B cell (primary cell): ENCODE data around the gene SPHK2. TPM values are rescaled to one million over a fixed set of nuclear protein-coding genes. Genes with fewer than 3 reads are reported as not detected.

Experiments used
- ATAC-seq: fragments of 200-7000 bp; cut with Tn5 transposase; one replicate; pipeline ENCODE4 v1.10.0; 2021; ENCODE audit warnings: low read depth, mild to moderate bottlenecking, moderate number of reproducible peaks, moderate library complexity
- CTCF ChIA-PET: fragments of 350-600 bp; sonication (Branson Sonifier 250); formaldehyde crosslinking; loops from one replicate; lab custom pipeline; 2021; ENCODE audit warnings: antibody characterized with exemption, inconsistent platforms; lab: Charles Lee
- POLR2A ChIA-PET: fragments of 350-600 bp; sonication (Branson Sonifier 250); formaldehyde crosslinking; loops from one replicate; lab custom pipeline; 2021; ENCODE audit warnings: antibody characterized with exemption; lab: Charles Lee
- DNase-seq: peaks from one replicate; pipeline ENCODE4 v3.0.0; 2013
- H2AFZ ChIP-seq: 2 replicates; pipeline ENCODE4 v1.6.1; 2012; ENCODE audit warnings: mild to moderate bottlenecking, low read depth, low read length; ENCODE audit not compliant: insufficient read depth, poor library complexity, severe bottlenecking
- H3K27ac ChIP-seq, 2 donors: 1 replicate in 1 of 2; 2 replicates in 1 of 2; pipeline ENCODE4 v1.5.1; 2012 to 2013; ENCODE audit warnings: low read length in 2 of 2, mild to moderate bottlenecking in 2 of 2, moderate library complexity in 1 of 2
- H3K27me3 ChIP-seq, 4 experiments: fragments of 200-600 bp in 1 of 4; sonication (generic) in 1 of 4; replicated peaks in 1 of 4; 1 replicate in 2 of 4; 2 replicates in 2 of 4; pipeline versions ENCODE4 v1.6.1 to v1.7.0; 2013 to 2016; ENCODE audit warnings: low read length in 3 of 4, mild to moderate bottlenecking in 2 of 4, mixed read lengths in 1 of 4, moderate library complexity in 1 of 4; ENCODE audit not compliant: insufficient read depth in 4 of 4, control insufficient read depth in 3 of 4; ENCODE audit errors: control extremely low read depth in 1 of 4
- H3K36me3 ChIP-seq, 2 experiments: replicated peaks in 1 of 2; 1 replicate in 1 of 2; 2 replicates in 1 of 2; pipeline versions ENCODE4 v1.6.1 to v1.7.1; 2013; ENCODE audit warnings: low read length in 1 of 2; ENCODE audit not compliant: insufficient read depth in 2 of 2, control insufficient read depth in 1 of 2; ENCODE audit errors: control extremely low read depth in 1 of 2, extremely low read depth in 1 of 2
- H3K4me1 ChIP-seq, 2 donors: fragments of 200-600 bp in 1 of 2; sonication (generic) in 1 of 2; 1 replicate in 1 of 2; 2 replicates in 1 of 2; pipeline versions ENCODE4 v1.5.1 to v1.6.1; 2013 to 2017; ENCODE audit warnings: low read length in 2 of 2; ENCODE audit not compliant: control insufficient read depth in 2 of 2, insufficient read depth in 2 of 2
- H3K4me2 ChIP-seq: replicated peaks from 2 replicates; pipeline ENCODE3; 2012; ENCODE audit warnings: mild to moderate bottlenecking, low read depth, low read length; ENCODE audit not compliant: poor library complexity, severe bottlenecking
- H3K4me3 ChIP-seq, 5 experiments: fragments of 200-600 bp in 1 of 5; sonication (generic) in 1 of 5; 1 replicate in 3 of 5; 2 replicates in 2 of 5; pipeline versions ENCODE4 v1.5.1 to v1.7.0; 2011 to 2016; ENCODE audit warnings: low read length in 4 of 5, mild to moderate bottlenecking in 4 of 5, low read depth in 2 of 5, control low read depth in 1 of 5, moderate library complexity in 1 of 5; ENCODE audit not compliant: insufficient read depth in 1 of 5; ENCODE audit errors: control extremely low read depth in 1 of 5, extremely low read depth in 1 of 5
- H3K79me2 ChIP-seq: fragments of 200-600 bp; sonication (generic); one replicate; pipeline ENCODE4 v1.6.0; 2016; ENCODE audit warnings: low read length; ENCODE audit not compliant: control insufficient read depth, insufficient read depth
- H3K9ac ChIP-seq: fragments of 200-600 bp; sonication (generic); 2 replicates; pipeline ENCODE4 v1.6.1; 2017; ENCODE audit warnings: mild to moderate bottlenecking, low read length, moderate library complexity
- H3K9me3 ChIP-seq, 3 donors: one replicate each; pipeline versions ENCODE4 v1.6.1 to v1.7.1; 2013; ENCODE audit warnings: low read length in 2 of 3; ENCODE audit not compliant: control insufficient read depth in 2 of 3, insufficient read depth in 1 of 3; ENCODE audit errors: control extremely low read depth in 1 of 3
- H4K20me1 ChIP-seq: 2 replicates; pipeline ENCODE4 v1.6.0; 2012; ENCODE audit warnings: mild to moderate bottlenecking, low read length; ENCODE audit not compliant: insufficient read depth, control insufficient read depth, poor library complexity, severe bottlenecking
- H3K27ac Mint-ChIP-seq: one replicate; pipeline ENCODE4 v1.8.0; 2021; ENCODE audit warnings: mixed read lengths
- H3K27me3 Mint-ChIP-seq: one replicate; pipeline ENCODE4 v1.8.0; 2021; ENCODE audit warnings: mixed read lengths
- H3K4me1 Mint-ChIP-seq: one replicate; pipeline ENCODE4 v1.8.0; 2021; ENCODE audit warnings: mixed read lengths
- H3K4me3 Mint-ChIP-seq: one replicate; pipeline ENCODE4 v1.8.0; 2021; ENCODE audit warnings: mixed read lengths
- H3K9me3 Mint-ChIP-seq: one replicate; pipeline ENCODE4 v1.8.0; 2022; ENCODE audit warnings: mixed read lengths; ENCODE audit not compliant: insufficient read depth
- EZH2 ChIP-seq: IDR thresholded peaks from 2 replicates; pipeline ENCODE4 v1.6.1; 2012; ENCODE audit warnings: borderline replicate concordance, low read depth, mild to moderate bottlenecking, moderate library complexity, low read length; ENCODE audit not compliant: insufficient read depth, poor library complexity, severe bottlenecking
- WGBS: methylation state at CpG from one replicate; pipeline ENCODE4 v1.1.5; 2013; ENCODE audit warnings: missing lambda C conversion rate; ENCODE audit not compliant: insufficient coverage; 5-methylcytosine and 5-hydroxymethylcytosine counted together
- intact Hi-C: fragments of 100-400 bp; cut with micrococcal nuclease; formaldehyde crosslinking; loops from one replicate; pipeline ENCODE4 v1.10.0; 2022
- polyA plus RNA-seq: library from polyadenylated mRNA; depleted of rRNA; stranded (reverse); fragments of >200 nt; gene quantifications from 2 replicates; pipeline ENCODE4 v1.2.3, GENCODE V29; 2012
- total RNA-seq, 2 donors: library from RNA; stranded (reverse); fragments of 120-200 nt in 1 of 2; gene quantifications; 1 replicate in 1 of 2; 2 replicates in 1 of 2; pipeline versions ENCODE4 v1.2.3 to v1.2.4, GENCODE V29; 2013 to 2022
- TF ChIP-seq, protein P1 (sequence below): fragments of 200-600 bp; IDR thresholded peaks from one replicate; pipeline ENCODE4 v1.8.0; 2022; ENCODE audit warnings: antibody characterized with exemption, mild to moderate bottlenecking

Gene SPHK2
- total and polyA plus RNA-seq, 2 donors (not counting 1 experiment from before 2014, with no cell fraction given) = 17.0 to 47.3 TPM

DNA sequence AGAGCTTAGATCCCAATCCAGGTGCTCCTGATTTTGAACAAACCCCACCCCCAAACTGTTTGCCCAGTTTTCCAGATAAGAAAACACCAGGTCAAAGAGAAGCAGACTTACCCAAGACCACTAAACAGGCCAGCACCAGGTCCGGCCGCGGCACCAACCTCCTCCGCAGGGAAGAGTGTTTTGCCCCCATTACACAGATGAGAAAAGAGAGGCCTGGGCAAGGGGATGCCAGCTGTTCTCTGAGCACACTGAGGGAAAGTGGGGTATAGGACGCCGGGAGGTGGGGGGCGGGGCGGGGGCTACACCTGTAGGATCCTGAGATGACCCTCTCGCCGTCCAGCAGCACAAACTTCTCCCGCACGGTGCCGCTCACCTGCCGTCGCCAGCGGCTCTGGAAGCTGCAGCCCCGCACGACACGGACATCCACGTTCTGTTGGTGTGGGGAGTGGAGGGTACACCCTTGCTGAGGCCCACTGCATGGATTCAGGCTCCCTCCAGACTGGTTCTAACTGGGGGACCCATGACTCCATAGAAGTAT, 9.7 kb upstream of the SPHK2 start:
- Mint-ChIP-seq H3K9me3 (no peaks in the 10 kb centered on the region), H3K27me3 (no peaks in the 10 kb centered on the region), H3K4me1 (peaks cover 10% of the 10 kb centered on the region), H3K27ac (no peak overlapping the region), H3K4me3 (no peak overlapping the region)
- ChIA-PET CTCF (interaction anchor here (0.6 to 4.8 kb wide), 21 partner anchors 8 to 1057 kb away, joined by 3 to 51 read pairs (median 5); partner anchors contain the start of genes CA11, KDELR1, RPL18 and SPHK2), POLR2A (interaction anchor here (0.6 to 1.2 kb wide), 4 partner anchors 9 to 119 kb away, joined by 3 to 17 read pairs (median 5); partner anchors contain the start of genes RPL18 and SPHK2)
- 97% methylated on average over 16 of the region's 20 CpGs for WGBS
- H3K4me1 ChIP-seq = peaks cover 0 to 8% of the 10 kb centered on the region in 2 donors
- no peak overlapping the region for H3K9ac ChIP-seq
- H3K27me3 ChIP-seq = no peaks in the 10 kb centered on the region
- DNase-seq = no peak
- no peak overlapping the region for H3K4me3 ChIP-seq
- H3K9me3 ChIP-seq = no peaks in the 10 kb centered on the region
- intact Hi-C loops = loop anchor here (2.0 kb wide), 3 partner anchors 51 to 275 kb away; partner anchors contain the start of gene KDELR1
- H3K79me2 ChIP-seq = no peaks in the 10 kb centered on the region
- no peak overlapping the region for H3K27ac ChIP-seq
- TF ChIP-seq, protein P1, sequence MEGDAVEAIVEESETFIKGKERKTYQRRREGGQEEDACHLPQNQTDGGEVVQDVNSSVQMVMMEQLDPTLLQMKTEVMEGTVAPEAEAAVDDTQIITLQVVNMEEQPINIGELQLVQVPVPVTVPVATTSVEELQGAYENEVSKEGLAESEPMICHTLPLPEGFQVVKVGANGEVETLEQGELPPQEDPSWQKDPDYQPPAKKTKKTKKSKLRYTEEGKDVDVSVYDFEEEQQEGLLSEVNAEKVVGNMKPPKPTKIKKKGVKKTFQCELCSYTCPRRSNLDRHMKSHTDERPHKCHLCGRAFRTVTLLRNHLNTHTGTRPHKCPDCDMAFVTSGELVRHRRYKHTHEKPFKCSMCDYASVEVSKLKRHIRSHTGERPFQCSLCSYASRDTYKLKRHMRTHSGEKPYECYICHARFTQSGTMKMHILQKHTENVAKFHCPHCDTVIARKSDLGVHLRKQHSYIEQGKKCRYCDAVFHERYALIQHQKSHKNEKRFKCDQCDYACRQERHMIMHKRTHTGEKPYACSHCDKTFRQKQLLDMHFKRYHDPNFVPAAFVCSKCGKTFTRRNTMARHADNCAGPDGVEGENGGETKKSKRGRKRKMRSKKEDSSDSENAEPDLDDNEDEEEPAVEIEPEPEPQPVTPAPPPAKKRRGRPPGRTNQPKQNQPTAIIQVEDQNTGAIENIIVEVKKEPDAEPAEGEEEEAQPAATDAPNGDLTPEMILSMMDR = no peak
- no peak for TF ChIP-seq EZH2
- H3K4me2 ChIP-seq = no peak overlapping the region
- H2AFZ ChIP-seq = no peak overlapping the region
- peaks cover 1% of the 10 kb centered on the region for H4K20me1 ChIP-seq
- H3K36me3 ChIP-seq = peaks cover 0 to under 1% of the 10 kb centered on the region in 2 experiments
- no peak for ATAC-seq

DNA sequence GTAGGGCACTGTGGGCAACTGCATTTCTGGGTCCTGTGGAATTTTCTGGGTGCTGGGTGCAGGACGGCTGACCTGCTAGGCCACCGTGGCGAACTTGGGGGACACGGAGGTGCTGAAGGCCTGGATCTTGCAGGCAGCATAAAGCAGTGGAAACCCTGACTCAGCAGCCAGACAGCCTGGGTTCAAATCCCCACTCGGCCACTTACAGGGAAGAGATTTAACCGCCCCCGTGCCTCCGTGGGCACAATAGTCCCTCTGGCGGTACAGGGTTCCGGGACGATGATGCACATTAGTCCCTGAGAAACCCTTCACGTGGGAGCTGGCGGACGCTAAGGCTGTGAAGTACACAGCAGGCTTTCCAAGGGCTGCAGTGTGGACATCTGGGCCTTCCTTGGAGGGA, 7.4 kb upstream of the SPHK2 start:
- Histone ChIP-seq H4K20me1 (peaks cover 23% of the 10 kb centered on the region), H3K4me2 (no peak overlapping the region), H3K9me3 (no peaks in the 10 kb centered on the region), H3K9ac (no peak overlapping the region), H3K36me3 (peaks cover 0 to 23% of the 10 kb centered on the region in 2 experiments), H3K4me3 (no peak overlapping the region), H3K27ac (no peak overlapping the region), H3K4me1 (peaks cover 0 to 12% of the 10 kb centered on the region in 2 donors), H3K79me2 (no peaks in the 10 kb centered on the region), H3K27me3 (no peaks in the 10 kb centered on the region), H2AFZ (no peak overlapping the region)
- ATAC-seq (no peak), DNase-seq (no peak)
- ChIA-PET POLR2A (interaction anchor here (0.7 kb wide), 1 partner anchor 38 kb away, joined by 5 read pairs; no protein-coding TSS in a partner anchor), CTCF (interaction anchor here (4.8 kb wide), 1 partner anchor 122 kb away, joined by 51 read pairs; no protein-coding TSS in a partner anchor)
- Mint-ChIP-seq H3K4me1 (peaks cover 15% of the 10 kb centered on the region), H3K4me3 (no peak overlapping the region), H3K9me3 (no peaks in the 10 kb centered on the region), H3K27ac (no peak overlapping the region), H3K27me3 (no peaks in the 10 kb centered on the region)
- WGBS = 93% methylated on average over 14 of the region's 14 CpGs
- no peak for TF ChIP-seq EZH2
- TF ChIP-seq, protein P1 = no peak
- intact Hi-C loops = no loop called here
